Activated CD4-positive, alpha-beta T cell treated with anti-CD3 and anti-CD28 coated beads, Interleukin-10, Interleukin-2, amounts not matched to agents 100 ng/mL and 50 ng/mL, durations not matched to agents 16 hours and 8 hours (primary cell): ENCODE data around the gene ENTR1.
"Not testable (repeated sequence)": the region's sequence is repeated elsewhere in the genome, so short reads cannot be mapped to it uniquely, and the experiment has no call there.

Source experiments
- DNase-seq: peaks from one replicate; pipeline ENCODE4 v3.0.0-alpha.2; 2020

Gene ENTR1

GRCh38 chr9:136437839-136438547 is 27.6 kb upstream of the ENTR1 start:
- DNase-seq: peak; percentile 13

GRCh38 chr9:136437430-136437829 is 27.0 kb upstream of the ENTR1 start:
- DNase-seq: no peak

GRCh38 chr9:136436055-136436634 is 25.7 kb upstream of the ENTR1 start:
- no peak for DNase-seq

GRCh38 chr9:136434580-136435169 is 24.3 kb upstream of the ENTR1 start:
- no peak for DNase-seq

GRCh38 chr9:136433849-136434579 is 23.6 kb upstream of the ENTR1 start:
- DNase-seq: no peak

- no peak for DNase-seq
Measured at GRCh38 chr9:136433043-136433715, 22.8 kb upstream of the ENTR1 start.

GRCh38 chr9:136432591-136432990 is 22.2 kb upstream of the ENTR1 start:
- no peak for DNase-seq

GRCh38 chr9:136431782-136432350 is 21.5 kb upstream of the ENTR1 start:
- no peak for DNase-seq

- no peak for DNase-seq
Measured at GRCh38 chr9:136430588-136431234, 20.3 kb upstream of the ENTR1 start.

- DNase-seq: no peak
Measured at GRCh38 chr9:136429683-136430491, 19.5 kb upstream of the ENTR1 start.

- DNase-seq: no peak
Measured at GRCh38 chr9:136429075-136429628, 18.7 kb upstream of the ENTR1 start.

GRCh38 chr9:136426787-136427186 is 16.4 kb upstream of the ENTR1 start:
- no peak for DNase-seq

GRCh38 chr9:136425367-136425766 is 15.0 kb upstream of the ENTR1 start:
- not testable (repeated sequence) for DNase-seq

GRCh38 chr9:136424750-136425362 is 14.4 kb upstream of the ENTR1 start:
- DNase-seq: no peak

GRCh38 chr9:136423432-136424146 is 13.2 kb upstream of the ENTR1 start:
- DNase-seq: no peak

- DNase-seq: no peak
Measured at GRCh38 chr9:136422876-136423275, 12.5 kb upstream of the ENTR1 start.

- no peak for DNase-seq
Measured at GRCh38 chr9:136421791-136422190, 11.4 kb upstream of the ENTR1 start.

- DNase-seq: no peak
Measured at GRCh38 chr9:136419092-136419420, 8.6 kb upstream of the ENTR1 start.

- DNase-seq: no peak
Measured at GRCh38 chr9:136418182-136419091, 8.0 kb upstream of the ENTR1 start.
